NCI-H146 (cell line): Measurements from ENCODE around the gene KIF2A.
A peak's percentile ranks its signal among the peaks of the same experiment; 100 is the strongest.

Experiments used
- DNase-seq: peaks from one replicate; lab custom pipeline; 2025; lab: John Stamatoyannopoulos, UW

KIF2A gene

GRCh38 chr5:62305715-62306322 lies at the start of gene KIF2A:
KIF2A (plus strand) TSS chr5:62306206; CDS start chr5:62306473, 267 bp downstream.
- peak; percentile 92 for DNase-seq

- no peak for DNase-seq
Observed at GRCh38 chr5:62257020-62257367, 49.0 kb upstream of the KIF2A start.

GRCh38 chr5:62258654-62259053 lies 47.4 kb upstream of the KIF2A start:
- no peak for DNase-seq

GRCh38 chr5:62259699-62260250 lies 46.2 kb upstream of the KIF2A start:
- no peak for DNase-seq

GRCh38 chr5:62260513-62260912 lies 45.5 kb upstream of the KIF2A start:
- no peak for DNase-seq

- DNase-seq, result no peak
Observed at GRCh38 chr5:62263401-62263800, 42.6 kb upstream of the KIF2A start.

GRCh38 chr5:62265648-62266112 lies 40.3 kb upstream of the KIF2A start:
- no peak for DNase-seq

- no peak for DNase-seq
Observed at GRCh38 chr5:62266573-62266972, 39.4 kb upstream of the KIF2A start.

- no peak for DNase-seq
Observed at GRCh38 chr5:62268234-62268633, 37.8 kb upstream of the KIF2A start.

- no peak for DNase-seq
Observed at GRCh38 chr5:62268792-62269191, 37.2 kb upstream of the KIF2A start.

- DNase-seq, result no peak
Observed at GRCh38 chr5:62271370-62271769, 34.6 kb upstream of the KIF2A start.

GRCh38 chr5:62271870-62272269 lies 34.1 kb upstream of the KIF2A start:
- no peak for DNase-seq

GRCh38 chr5:62273687-62274086 lies 32.3 kb upstream of the KIF2A start:
- no peak for DNase-seq

- DNase-seq, result no peak
Observed at GRCh38 chr5:62275581-62275980, 30.4 kb upstream of the KIF2A start.

GRCh38 chr5:62281411-62281810 lies 24.6 kb upstream of the KIF2A start:
- no peak for DNase-seq

GRCh38 chr5:62282064-62282463 lies 23.9 kb upstream of the KIF2A start:
- no peak for DNase-seq

GRCh38 chr5:62283005-62283404 lies 23.0 kb upstream of the KIF2A start:
- no peak for DNase-seq

GRCh38 chr5:62283861-62284260 lies 22.1 kb upstream of the KIF2A start:
- no peak for DNase-seq

- DNase-seq, result no peak
Observed at GRCh38 chr5:62284946-62285891, 20.8 kb upstream of the KIF2A start.

GRCh38 chr5:62286834-62287233 lies 19.2 kb upstream of the KIF2A start:
- no peak for DNase-seq

- no peak for DNase-seq
Observed at GRCh38 chr5:62287237-62287636, 18.8 kb upstream of the KIF2A start.

GRCh38 chr5:62288118-62288517 lies 17.9 kb upstream of the KIF2A start:
- no peak for DNase-seq

- DNase-seq, result no peak
Observed at GRCh38 chr5:62289813-62290212, 16.2 kb upstream of the KIF2A start.
